HG03095 (cell line): ENCODE data around the gene NUBPL.
"Not testable (repeated sequence)": the region's sequence is repeated elsewhere in the genome, so short reads cannot be mapped to it uniquely, and the experiment has no call there.

ENCODE experiments used
- ATAC-seq: cut with Tn5 transposase; IDR thresholded peaks from one replicate; pipeline ENCODE4 v1.9.1; 2021; ENCODE audit warnings: moderate library complexity; ENCODE audit not compliant: unreplicated experiment

Gene NUBPL

DNA sequence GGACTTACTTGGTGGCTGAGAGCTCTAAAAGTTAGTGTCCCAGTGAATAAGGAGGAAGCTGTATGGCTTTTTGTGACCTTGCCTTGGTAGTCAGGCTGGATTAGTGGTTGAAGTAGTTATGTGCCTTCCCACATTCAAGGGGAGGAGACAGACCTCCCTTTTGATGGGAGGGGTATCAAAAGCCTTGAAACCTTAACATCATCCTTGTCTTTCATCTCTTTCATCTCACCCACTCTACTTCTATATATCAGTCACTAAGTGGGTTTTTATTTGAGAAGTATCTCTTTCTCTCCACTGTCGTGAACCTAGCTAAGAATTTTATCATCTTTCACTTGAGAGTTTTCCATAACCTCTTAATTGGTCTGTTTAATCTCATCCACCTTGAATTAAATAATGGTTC is 15.7 kb downstream of the NUBPL start:
- ATAC-seq, result no peak

DNA sequence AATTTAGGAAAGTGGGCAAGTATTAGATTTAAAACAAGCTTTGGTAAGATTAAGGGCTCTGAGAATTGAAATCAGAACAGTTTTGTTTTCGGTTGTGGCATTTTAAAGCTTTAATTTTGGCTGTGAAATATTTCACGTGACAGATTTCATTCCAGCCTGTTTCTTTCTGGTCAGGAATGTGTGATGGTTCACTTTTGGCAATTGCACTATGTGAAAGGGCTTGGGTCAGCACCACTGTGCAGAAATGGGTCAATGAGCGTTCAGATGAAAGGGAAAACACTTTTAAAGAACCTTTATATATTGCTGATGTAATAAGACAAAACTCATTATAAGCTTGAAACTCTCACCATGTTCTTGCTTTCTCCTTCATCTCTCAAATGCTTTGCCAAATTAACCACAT is 17.1 kb downstream of the NUBPL start:
- ATAC-seq, result no peak

DNA sequence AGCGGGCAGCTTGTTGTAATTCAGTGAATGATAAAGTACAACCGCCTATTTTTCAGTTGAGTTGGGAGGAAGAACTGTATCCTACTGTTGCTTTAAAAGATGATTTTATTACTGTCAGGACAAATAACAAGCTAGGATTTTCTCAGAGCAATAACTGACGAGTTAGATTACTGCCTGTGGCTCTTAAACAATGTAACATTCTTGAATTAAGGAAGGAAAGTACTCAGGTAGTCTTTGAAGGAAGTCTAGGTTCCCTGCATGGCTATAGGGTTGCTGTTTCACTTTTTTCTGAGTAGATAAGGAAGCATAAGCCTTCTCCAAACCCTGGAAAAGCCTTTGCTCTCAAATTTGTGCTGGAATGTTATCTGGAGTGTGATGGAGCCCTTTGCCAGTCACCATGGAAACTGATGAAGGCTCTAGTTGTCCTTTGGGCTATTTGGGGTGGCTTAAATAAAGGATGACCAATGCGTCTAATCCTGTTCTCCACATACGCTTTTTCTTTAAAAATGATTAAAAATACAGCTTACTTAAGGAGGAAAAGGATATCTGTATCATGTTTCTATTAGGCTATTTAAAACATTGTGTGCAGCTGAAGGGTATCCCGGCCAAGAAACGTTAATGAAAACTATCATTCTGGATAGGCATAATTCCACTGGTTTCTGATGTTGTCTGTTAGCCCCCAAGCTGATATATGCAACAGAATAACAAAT is 17.7 kb downstream of the NUBPL start:
- ATAC-seq, result no peak

DNA sequence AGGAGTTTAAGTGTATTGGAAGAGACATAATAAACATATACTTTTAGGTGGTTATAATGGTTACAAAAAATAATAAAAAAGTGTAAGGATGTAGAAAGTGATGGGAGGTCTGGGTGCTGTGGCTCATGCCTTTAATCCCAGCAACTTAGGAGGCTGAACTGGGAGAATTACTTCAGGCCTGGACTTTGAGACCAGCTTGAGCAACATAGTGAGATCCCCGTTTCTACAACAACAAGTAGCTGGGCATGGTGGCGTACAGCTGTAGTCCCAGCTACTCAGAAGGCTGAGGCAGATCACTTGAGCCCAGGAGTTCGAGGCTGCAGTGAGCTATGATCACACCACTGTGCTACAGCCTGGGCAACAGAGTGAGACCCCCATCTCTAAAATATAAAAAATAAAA is 19.0 kb downstream of the NUBPL start:
- no peak for ATAC-seq

DNA sequence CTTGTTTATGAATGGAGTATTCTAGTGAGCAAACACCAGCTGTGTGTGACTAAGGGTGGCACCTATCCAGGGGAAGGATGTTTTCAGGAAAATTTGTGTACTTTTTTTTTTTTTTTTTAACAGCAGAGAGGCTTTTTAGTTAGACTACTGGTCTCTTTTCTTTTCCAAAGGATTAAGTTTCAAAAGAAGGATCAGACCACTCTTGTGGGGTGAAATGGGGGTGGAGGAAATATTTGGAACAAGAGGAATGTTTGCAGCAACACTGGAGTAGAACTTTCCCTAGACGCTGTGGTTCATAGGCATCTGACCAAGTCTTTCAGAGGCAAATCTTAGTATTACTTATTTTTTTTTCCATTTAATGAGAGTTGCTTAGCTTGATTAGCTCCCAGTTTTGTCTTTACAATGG is 21.1 kb downstream of the NUBPL start:
- ATAC-seq, result no peak

DNA sequence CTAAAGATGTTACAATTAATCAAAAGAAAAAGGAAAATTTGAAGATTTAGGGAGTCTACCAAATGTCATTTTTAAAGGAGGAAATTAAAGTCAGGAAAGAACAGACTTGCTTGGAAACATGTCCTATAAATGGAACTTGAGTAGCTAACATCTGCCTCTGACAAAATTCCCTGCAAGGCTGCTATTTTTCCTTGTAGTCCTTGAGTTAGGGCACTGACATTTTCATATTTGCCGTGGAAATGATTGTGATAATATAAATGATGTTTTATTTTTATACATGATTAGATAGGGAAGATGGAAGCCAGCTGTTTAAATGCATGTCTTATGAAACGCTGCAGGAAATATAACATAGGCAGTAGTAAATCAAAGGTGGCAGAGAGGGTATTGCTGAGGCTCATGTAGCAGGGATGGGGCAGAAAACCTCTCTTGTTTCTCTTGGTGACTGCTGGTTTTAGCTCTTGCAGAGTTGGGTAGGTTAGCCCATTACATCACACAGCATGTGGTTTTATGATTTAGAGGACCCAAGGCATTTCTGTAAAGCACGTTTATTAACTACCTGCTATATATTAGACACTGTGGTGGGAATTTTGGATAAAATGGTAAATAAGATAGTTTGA is 21.7 kb downstream of the NUBPL start:
- ATAC-seq, result no peak

DNA sequence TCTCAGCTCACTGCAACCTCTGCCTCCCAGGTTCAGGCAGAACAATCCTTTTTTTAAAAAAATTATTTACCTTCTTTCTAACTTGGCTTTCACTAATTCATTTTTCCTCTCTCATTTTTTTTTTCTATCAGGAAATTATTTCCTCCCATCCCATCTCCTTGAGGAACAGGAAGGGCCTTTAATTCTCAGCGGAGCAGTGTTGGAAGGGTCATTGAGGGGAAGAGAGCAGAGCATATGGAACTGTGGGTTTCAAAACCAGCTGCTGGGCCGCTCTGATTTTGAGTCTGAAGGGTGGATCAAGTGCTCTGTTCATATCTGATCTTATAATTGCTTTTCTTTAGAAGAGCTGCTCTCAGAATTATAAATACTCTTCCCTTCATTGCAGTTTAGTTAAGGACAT is 29.0 kb downstream of the NUBPL start:
- no peak for ATAC-seq

DNA sequence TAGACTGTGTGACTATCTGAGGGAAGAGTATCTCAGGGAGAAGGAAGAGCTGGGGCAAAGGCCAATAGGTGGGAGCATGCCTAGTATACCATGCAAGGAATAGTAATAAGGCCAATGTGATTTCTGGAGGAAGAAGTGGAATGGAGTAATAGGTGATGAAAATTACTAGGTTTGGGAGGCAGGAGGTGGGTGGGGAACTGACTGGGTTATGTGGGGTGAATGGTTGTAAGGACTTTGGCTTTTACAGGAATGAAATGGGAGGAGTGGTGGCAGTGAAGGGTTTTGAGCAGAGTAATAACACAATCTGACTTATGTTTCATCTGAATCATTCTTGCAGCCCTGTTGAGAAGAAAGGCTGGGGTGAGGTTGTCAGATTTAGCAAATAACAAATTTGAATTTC is 30.9 kb downstream of the NUBPL start:
- ATAC-seq, result no peak

DNA sequence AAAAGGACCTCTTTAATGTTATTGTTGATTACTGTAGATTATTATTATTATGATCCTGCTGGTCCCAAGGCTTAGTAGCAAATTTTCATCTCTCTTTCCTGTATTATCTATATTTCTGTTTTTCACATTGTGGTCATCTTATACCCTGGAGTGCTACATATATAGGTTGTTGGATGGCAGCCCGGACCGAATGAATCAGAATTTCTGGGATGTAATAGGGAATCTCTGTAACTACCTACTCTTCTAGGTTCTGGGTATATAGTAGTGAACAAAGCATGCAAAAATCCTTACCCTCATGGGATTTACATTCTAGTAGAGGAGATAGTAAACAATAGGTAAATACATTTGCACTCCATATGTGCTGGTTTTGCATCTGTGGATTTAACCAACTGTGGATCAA is 31.4 kb downstream of the NUBPL start:
- no peak for ATAC-seq

DNA sequence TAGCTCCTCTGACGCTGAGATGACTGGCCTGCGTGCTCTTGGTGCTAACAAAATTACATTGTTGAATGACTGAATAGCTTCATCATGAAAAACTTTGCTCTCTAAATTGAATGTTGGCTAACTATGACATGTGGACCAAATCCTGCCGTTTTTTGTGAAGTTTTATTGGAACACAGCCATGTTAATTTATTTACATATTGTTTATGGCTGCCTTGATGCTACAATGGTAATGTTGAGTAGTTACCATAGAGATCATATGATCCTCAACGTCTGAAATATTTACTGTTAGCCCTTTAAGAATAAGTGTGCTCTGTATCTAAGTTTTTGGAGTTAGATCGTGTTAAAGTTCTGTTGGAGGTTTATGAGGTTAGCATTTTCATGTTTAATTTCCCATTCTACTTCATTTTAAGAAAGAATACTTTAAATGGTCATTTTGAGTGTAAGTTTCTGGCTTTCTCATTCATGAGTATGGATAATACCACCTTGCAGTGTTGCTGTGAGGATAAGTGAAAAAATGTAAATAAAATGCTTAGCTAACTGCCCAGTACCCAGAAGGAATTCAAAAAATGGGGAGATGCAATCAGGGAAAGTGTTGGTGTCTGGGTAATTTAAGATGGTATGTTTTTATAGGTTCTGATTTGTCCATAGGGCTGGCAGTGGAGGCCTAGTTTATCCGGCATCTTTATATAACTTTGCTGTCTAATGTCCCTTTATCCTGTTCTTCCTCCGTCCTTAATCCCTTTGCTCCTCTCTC is 35.3 kb downstream of the NUBPL start:
- ATAC-seq, result no peak

DNA sequence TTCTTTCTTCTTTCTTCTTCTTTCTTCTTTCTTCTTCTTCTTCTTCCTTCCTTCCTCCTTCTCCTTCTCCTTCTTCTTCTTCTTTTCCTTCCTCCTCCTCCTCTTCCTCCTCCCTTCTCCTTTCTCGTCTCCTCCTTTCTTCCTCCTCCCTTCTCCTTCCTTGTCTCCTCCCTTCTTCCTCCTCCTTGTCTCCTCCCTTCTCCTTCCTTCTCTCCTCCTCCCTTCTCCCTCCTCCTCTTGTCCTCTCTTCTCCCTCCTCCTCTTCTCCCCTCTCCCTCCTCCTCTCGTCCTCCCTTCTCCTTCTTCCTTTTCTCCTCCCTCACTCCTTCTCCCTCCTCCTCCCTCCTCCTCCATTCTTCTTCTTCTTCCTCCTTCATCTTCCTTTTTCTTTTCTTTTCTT is 44.5 kb downstream of the NUBPL start:
- ATAC-seq, result no peak

DNA sequence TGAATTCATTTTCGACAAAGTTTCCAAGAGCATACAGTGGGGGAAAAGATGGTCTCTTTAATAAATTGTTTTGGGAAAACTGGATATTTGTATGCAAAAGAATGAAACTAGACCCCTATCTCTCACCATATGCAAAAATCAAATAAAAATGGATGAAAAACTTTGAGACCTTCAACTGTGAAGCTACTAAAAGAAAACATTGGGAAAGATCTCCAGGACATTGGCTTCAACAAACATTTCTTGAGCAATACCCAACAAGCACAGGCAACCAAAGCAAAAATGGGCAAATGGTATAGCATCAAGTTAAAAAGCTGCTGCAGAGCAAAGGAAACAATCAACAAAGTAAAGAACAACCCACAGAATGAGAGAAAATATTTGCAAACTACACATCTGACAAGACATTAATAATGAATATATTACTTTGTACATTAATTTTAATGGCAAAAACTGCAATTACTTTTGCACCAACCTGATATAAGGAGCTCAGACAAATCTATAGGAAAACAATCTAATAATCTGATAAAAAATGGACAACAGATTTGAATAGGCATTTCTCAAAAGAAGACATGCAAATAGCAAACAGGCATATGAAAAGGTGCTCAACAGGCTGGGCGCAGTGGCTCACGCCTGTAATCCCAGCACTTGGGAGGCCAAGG is 50.7 kb downstream of the NUBPL start:
- ATAC-seq, result no peak

DNA sequence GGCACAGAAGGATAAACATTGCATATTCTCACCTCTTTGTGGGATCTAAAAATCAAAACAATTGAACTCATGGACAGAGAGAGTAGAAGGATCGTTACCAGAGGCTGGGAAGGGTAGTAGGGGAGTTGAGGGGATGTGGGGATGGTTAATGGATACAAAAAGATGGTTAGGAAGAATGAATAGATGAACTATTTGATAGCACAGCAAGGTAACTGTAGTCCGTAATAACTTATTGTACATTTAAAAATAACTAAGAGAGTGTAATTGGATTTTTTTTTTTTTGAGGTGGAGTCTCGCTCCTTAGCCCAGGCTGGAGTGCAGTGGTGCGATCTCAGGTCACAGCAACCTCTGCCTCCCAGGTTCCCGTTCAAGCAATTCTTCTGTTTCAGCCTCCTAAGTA is 52.0 kb downstream of the NUBPL start:
- no peak for ATAC-seq

DNA sequence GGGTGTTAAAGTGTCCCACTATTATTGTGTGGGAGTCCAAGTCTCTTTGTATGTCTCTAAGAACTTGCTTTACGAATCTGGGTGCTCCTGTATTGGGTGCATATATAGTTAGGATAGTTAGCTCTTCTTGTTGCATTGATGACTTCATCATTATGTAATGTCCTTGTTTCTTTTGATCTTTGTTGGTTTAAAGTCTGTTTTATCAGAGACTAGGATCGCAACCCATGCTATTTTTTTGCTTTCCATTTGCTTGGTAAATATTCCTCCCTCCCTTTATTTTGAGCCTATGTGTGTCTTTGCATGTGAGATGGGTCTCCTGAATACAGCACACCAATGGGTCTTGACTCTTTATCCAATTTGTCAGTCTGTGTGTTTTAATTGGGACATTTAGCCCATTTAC is 57.7 kb downstream of the NUBPL start:
- not testable (repeated sequence) for ATAC-seq

DNA sequence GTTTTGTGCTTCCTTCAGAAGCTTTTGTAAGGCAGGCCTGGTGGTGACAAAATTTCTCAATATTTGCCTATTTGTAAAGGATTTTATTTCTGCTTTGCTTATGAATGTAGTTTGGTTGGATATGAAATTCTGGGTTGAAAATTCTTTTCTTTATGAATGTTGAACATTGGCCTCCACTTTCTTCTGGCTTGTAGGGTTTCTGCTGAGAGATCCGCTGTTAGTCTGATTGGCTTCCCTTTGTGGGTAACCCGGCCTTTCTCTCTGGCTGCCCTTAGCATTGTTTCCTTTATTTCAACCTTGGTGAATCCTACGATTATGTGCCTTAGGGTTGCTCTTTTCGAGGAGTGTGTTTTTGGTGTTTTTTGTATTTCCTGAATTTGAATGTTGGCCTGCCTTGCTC is 58.2 kb downstream of the NUBPL start:
- no peak for ATAC-seq

DNA sequence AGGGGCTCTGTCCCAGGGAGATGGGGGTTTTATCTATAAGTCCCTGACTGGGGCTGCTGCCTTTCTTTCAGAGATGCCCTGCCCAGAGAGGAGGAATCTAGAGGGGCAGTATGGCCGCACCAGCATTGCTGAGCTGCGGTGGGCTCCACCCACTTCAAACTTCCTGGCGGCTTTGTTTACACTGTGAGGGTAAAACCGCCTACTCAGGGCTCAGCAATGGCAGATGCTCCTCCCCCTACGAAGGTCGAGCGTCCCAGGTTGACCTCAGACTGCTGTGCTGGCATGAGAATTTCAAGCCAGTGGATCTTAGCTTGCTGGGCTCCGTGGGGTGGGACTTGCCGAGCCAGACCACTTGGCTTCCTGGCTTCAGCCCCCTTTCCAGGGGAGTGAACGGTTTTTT is 59.7 kb downstream of the NUBPL start:
- ATAC-seq, result not testable (repeated sequence)

DNA sequence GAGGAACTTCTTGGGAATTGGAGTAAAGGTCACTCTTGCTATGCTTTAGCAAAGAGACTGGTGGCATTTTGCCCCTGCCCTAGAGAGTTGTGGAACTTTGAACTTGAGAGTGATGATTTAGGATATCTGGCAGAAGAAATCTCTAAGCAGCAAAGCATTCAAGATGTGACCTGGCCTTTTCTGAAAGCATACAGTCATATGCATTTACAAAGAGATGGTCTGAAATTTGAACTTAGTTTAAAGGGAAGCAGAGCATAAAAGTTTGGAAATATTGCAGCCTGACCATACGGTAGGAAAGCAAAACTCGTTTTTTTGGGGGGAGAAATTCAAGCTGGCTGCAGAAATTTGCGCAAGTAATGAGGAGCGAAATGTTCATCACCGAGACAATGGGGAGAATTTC is 60.9 kb downstream of the NUBPL start:
- ATAC-seq, result no peak

DNA sequence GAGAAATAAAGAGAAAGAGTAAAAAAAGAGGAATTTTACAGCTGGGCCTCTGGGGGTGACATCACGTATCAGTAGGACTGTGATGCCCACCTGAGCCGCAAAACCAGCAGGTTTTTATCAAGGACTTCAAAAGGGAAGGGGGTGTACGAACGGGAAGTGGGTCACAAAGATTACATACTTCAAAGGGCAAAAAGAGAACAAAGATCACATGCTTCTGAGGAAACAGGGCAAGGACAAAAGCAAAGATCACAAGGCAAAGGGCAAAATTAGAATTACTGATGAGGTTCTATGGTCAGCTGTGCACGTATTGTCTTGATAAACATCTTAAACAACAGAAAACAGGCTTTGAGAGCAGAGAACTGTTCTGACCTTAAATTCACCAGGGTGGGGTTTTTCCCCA is 91.7 kb downstream of the NUBPL start:
- not testable (repeated sequence) for ATAC-seq

DNA sequence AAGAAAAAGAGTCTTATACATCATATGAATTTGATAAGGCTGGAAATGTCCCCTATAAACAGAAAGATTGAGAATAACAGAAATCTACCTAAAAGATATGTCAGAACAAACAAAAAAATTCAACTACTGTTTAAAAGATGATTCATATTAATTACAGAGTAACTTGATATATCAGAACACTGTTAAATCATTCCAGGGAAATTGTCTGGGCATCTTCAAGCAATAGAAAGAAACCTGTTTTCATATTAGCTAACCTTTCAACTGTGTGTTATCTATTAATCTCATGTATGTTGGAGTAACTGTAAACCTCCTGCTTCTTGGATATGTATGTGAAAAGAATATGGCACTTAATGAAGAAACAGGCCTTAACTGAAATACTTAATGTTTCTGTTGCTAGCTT is 96.7 kb downstream of the NUBPL start:
- no peak for ATAC-seq

DNA sequence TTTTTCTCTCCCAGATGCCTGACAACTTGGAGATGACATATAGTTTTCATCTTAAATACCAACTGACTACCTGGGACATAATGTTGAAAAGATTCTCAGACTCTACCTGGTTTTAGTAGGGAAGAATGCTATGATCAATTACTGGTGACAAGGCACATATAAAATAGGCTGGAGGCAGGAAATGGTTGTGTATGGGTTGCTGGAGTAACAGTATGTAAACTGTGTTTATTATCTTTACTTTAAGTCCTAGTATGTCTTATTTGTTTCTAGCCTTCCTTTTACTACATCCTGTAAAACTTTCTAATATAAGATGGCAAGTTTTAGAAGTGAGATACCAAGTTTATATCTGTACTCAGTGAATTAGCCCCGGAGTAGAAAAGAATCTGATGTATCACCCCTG is 98.1 kb downstream of the NUBPL start:
- no peak for ATAC-seq

DNA sequence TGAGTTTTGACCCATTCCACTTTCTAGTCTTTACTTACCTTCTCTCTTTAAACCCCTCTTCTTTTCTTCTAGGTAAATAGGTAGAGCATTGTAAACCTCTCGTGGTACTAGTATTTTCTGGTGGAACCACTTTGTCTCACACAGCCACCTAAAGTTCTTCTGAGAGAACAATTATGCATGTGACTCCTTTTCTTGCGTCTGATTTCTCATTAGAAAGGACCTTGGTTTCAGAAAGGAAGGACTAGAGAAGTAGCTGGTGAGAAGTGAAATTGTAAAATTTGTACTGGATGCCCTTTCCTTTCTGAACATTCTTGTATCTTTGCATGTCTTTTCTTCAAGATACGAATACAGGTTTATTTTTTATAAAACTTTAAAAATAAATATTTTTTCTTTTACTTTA is 99.0 kb downstream of the NUBPL start:
- no peak for ATAC-seq

DNA sequence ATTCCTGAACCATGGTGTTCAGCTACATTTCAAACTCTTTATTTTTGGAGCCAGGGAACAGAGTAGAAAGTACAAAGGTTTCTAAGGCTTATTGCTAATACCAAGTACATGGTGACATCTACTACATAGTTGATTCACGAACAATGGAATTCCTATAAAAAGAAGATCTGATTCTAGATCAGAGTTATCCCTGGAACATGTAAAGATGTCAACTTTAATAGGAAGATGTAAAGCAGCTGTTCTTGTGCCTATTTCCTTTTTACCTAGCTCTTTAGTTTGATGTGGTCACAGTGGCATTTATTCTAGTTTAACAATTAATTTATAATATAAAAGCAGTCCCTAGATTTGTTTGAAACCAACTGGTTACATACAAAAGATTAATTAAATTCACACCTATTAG is 99.5 kb downstream of the NUBPL start:
- no peak for ATAC-seq
